ENCODE results near the gene CHRM4.

CHRM4 gene

GRCh38 chr11:46402957-46403902 is 11.7 kb upstream of the CHRM4 start:
- DNase-seq (ENCODE audit: low read depth in 2 of 2): no peak

GRCh38 chr11:46397526-46397925 is 6.0 kb upstream of the CHRM4 start:
- DNase-seq (ENCODE audit: low read depth in 2 of 2): no peak

GRCh38 chr11:46393759-46394158 is 2.2 kb upstream of the CHRM4 start:
- no peak for DNase-seq (ENCODE audit: low read depth in 2 of 2)

- DNase-seq (ENCODE audit: low read depth in 2 of 2): no peak
These were observed 1.6 kb upstream of the CHRM4 start for GRCh38 chr11:46393231-46393616.

GRCh38 chr11:46392421-46393230 is 1.1 kb upstream of the CHRM4 start:
- DNase-seq (ENCODE audit: low read depth in 2 of 2): peak; percentile 49 to 63

- no peak for DNase-seq (ENCODE audit: low read depth in 2 of 2)
These were observed 394 bp downstream of the CHRM4 start for GRCh38 chr11:46391186-46391577.

- no peak for DNase-seq (ENCODE audit: low read depth in 2 of 2)
These were observed 1.0 kb downstream of the CHRM4 start for GRCh38 chr11:46390331-46391171.

GRCh38 chr11:46389450-46390330 is 1.9 kb downstream of the CHRM4 start:
- peak in 1 of 2 experiments; percentile 64 for DNase-seq (ENCODE audit: low read depth in 2 of 2)

GRCh38 chr11:46388619-46389449 is 2.7 kb downstream of the CHRM4 start:
- DNase-seq (ENCODE audit: low read depth in 2 of 2): no peak

GRCh38 chr11:46387919-46388618 is 3.5 kb downstream of the CHRM4 start:
- DNase-seq (ENCODE audit: low read depth in 2 of 2): no peak

- DNase-seq (ENCODE audit: low read depth in 2 of 2): no peak
These were observed 4.1 kb downstream of the CHRM4 start for GRCh38 chr11:46387456-46387855.

GRCh38 chr11:46386674-46387073 is 4.9 kb downstream of the CHRM4 start:
- DNase-seq (ENCODE audit: low read depth in 2 of 2): no peak

GRCh38 chr11:46386005-46386578 is 5.5 kb downstream of the CHRM4 start:
- DNase-seq (ENCODE audit: low read depth in 2 of 2): no peak

GRCh38 chr11:46385169-46386004 is 6.2 kb downstream of the CHRM4 start:
- no peak for DNase-seq (ENCODE audit: low read depth in 2 of 2)

GRCh38 chr11:46383974-46384701 is 7.4 kb downstream of the CHRM4 start:
- no peak for DNase-seq (ENCODE audit: low read depth in 2 of 2)

GRCh38 chr11:46383404-46383758 is 8.2 kb downstream of the CHRM4 start:
- no peak for DNase-seq (ENCODE audit: low read depth in 2 of 2)

GRCh38 chr11:46382646-46383403 is 8.8 kb downstream of the CHRM4 start:
- DNase-seq (ENCODE audit: low read depth in 2 of 2): no peak
